Neural progenitor cell (in vitro differentiated cells): ENCODE data around the gene ABCC1.

Experiments used
- EZH2 ChIP-seq: fragments of 200-600 bp; sonication (generic); IDR thresholded peaks from 2 replicates; pipeline ENCODE4 v1.6.1; 2017; ENCODE audit warnings: antibody characterized with exemption, mild to moderate bottlenecking, moderate library complexity
- EZH2phosphoT487 ChIP-seq: fragments of 200-600 bp; sonication (generic); IDR thresholded peaks from 2 replicates; pipeline ENCODE4 v1.6.1; 2017; ENCODE audit warnings: antibody characterized with exemption
- TF ChIP-seq, protein P1 (sequence below): fragments of 200-600 bp; sonication (generic); IDR thresholded peaks from 2 replicates; pipeline ENCODE4 v1.5.1; 2017; ENCODE audit warnings: antibody characterized with exemption, mild to moderate bottlenecking

DNA sequence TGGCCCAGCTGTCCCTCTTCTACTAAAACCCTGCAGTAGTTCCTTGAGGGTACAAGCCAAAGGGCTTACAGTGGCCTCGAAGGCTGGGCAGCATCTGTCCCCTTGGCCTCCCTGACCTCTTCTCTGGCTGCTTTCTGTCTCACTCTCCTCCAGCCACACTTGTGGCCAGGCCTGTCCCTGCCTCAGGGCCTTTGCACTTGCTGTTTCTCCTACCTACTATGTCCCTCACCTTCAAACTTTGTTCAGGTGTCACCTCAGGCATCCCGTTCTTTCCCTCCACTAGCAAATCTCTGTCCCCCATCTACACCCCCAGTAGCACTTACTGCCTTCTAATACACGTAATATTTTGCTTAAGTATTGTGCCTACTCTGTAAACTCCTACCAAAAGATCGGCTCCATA is 6.0 kb downstream of the ABCC1 start:
- TF ChIP-seq, protein P1, sequence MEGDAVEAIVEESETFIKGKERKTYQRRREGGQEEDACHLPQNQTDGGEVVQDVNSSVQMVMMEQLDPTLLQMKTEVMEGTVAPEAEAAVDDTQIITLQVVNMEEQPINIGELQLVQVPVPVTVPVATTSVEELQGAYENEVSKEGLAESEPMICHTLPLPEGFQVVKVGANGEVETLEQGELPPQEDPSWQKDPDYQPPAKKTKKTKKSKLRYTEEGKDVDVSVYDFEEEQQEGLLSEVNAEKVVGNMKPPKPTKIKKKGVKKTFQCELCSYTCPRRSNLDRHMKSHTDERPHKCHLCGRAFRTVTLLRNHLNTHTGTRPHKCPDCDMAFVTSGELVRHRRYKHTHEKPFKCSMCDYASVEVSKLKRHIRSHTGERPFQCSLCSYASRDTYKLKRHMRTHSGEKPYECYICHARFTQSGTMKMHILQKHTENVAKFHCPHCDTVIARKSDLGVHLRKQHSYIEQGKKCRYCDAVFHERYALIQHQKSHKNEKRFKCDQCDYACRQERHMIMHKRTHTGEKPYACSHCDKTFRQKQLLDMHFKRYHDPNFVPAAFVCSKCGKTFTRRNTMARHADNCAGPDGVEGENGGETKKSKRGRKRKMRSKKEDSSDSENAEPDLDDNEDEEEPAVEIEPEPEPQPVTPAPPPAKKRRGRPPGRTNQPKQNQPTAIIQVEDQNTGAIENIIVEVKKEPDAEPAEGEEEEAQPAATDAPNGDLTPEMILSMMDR: no peak
- TF ChIP-seq EZH2phosphoT487: no peak
- no peak for TF ChIP-seq EZH2
